GM19193 (cell line): Measurements from ENCODE around the gene AGAP9.

Source experiments
- POLR2A ChIP-seq: IDR thresholded peaks from 4 replicates; pipeline ENCODE4 v1.6.1; 2011; ENCODE audit not compliant: insufficient read depth, insufficient read length; ENCODE audit errors: extremely low read depth

AGAP9 gene

DNA sequence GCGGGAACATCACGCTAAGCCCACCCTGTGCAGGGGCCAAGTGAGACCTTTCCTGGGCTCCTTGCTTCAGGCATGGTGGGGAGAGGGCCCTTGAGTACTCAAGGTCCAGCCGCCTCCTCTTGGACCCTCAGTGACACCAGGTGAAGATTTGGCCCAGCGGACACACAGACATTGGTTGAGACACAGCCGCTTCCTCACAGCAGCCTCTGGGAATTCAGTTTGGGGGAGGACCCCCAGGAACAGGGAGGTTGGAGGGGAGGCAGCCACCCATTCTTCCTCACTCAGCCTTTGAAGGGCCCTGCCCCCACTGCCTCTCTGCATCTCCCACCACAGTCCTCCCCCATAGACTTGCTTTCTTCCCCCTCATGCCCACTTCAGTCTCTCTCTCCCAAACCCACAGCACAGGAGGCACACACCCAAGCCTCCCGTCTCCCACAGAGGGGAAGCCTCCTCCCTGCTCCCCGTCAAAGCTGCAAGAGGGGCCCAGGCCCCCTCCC is 71.4 kb downstream of the AGAP9 start:
- TF ChIP-seq POLR2A, result no peak
